ENCODE results near the gene DDX31. TPM values are rescaled to one million over a fixed set of nuclear protein-coding genes. Genes with fewer than 3 reads are reported as not detected.

DDX31 gene
- total and polyA plus RNA-seq, 2 donors (not counting 1 experiment from before 2014, with no cell fraction given), result 16.4 to 22.7 TPM

GRCh38 chr9:132591751-132592314 is 78.0 kb downstream of the DDX31 start:
- Histone ChIP-seq H4K20me1 (ENCODE audit: control insufficient read depth, insufficient read depth, low read length, poor library complexity, severe bottlenecking) (peaks cover 8% of the 10 kb centered on the region), H3K4me2 (replicated peaks; ENCODE audit: low read depth, low read length, poor library complexity, severe bottlenecking) (no peak overlapping the region), H3K27ac (ENCODE audit: low read length in 2 of 2) (no peak overlapping the region), H3K27me3 (replicated peaks in 1 of 4; ENCODE audit: control extremely low read depth in 1 of 4, control insufficient read depth in 3 of 4, insufficient read depth in 4 of 4, low read length in 3 of 4) (peaks cover 0 to 52% (median 33%) of the 10 kb centered on the region in 4 experiments), H3K36me3 (replicated peaks in 1 of 2; ENCODE audit: control extremely low read depth in 1 of 2, control insufficient read depth in 1 of 2, extremely low read depth in 1 of 2, insufficient read depth in 2 of 2, low read length in 1 of 2) (peaks cover 0 to 14% of the 10 kb centered on the region in 2 experiments), H3K4me3 (ENCODE audit: control extremely low read depth in 1 of 5, extremely low read depth in 1 of 5, insufficient read depth in 1 of 5, low read depth in 2 of 5, low read length in 4 of 5) (no peak overlapping the region), H3K9ac (ENCODE audit: low read length) (no peak overlapping the region), H3K79me2 (ENCODE audit: control insufficient read depth, insufficient read depth, low read length) (no peaks in the 10 kb centered on the region), H2AFZ (ENCODE audit: insufficient read depth, low read depth, low read length, poor library complexity, severe bottlenecking) (no peak overlapping the region), H3K9me3 (ENCODE audit: control extremely low read depth in 1 of 3, control insufficient read depth in 2 of 3, insufficient read depth in 1 of 3, low read length in 2 of 3) (peaks cover 0 to 23% (median 0%) of the 10 kb centered on the region in 3 donors), H3K4me1 (ENCODE audit: control insufficient read depth in 2 of 2, insufficient read depth in 2 of 2, low read length in 2 of 2) (peaks cover 12 to 20% of the 10 kb centered on the region in 2 donors)
- no peak for ATAC-seq (ENCODE audit: low read depth)
- H3K27ac Mint-ChIP-seq, result no peak overlapping the region
- no peak overlapping the region for H3K4me3 Mint-ChIP-seq
- ChIA-PET POLR2A (no interaction called here), CTCF (no interaction called here)
- WGBS (ENCODE audit: insufficient coverage), result no CpG with 5 or more reads among the region's 9 CpGs
- H3K27me3 Mint-ChIP-seq, result peaks cover 36% of the 10 kb centered on the region
- intact Hi-C loops (cut with micrococcal nuclease), result no loop called here
- TF ChIP-seq, protein P1, sequence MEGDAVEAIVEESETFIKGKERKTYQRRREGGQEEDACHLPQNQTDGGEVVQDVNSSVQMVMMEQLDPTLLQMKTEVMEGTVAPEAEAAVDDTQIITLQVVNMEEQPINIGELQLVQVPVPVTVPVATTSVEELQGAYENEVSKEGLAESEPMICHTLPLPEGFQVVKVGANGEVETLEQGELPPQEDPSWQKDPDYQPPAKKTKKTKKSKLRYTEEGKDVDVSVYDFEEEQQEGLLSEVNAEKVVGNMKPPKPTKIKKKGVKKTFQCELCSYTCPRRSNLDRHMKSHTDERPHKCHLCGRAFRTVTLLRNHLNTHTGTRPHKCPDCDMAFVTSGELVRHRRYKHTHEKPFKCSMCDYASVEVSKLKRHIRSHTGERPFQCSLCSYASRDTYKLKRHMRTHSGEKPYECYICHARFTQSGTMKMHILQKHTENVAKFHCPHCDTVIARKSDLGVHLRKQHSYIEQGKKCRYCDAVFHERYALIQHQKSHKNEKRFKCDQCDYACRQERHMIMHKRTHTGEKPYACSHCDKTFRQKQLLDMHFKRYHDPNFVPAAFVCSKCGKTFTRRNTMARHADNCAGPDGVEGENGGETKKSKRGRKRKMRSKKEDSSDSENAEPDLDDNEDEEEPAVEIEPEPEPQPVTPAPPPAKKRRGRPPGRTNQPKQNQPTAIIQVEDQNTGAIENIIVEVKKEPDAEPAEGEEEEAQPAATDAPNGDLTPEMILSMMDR (IDR thresholded peaks at IDR 0.05), result no peak
- TF ChIP-seq EZH2 (IDR thresholded peaks at IDR 0.05; ENCODE audit: borderline replicate concordance, insufficient read depth, low read depth, low read length, poor library complexity, severe bottlenecking), result no peak
- peaks cover 13% of the 10 kb centered on the region for H3K4me1 Mint-ChIP-seq
- no peaks in the 10 kb centered on the region for H3K9me3 Mint-ChIP-seq (ENCODE audit: insufficient read depth)
- DNase-seq, result no peak

GRCh38 chr9:132591244-132591643 is 78.5 kb downstream of the DDX31 start:
- H3K9ac ChIP-seq (ENCODE audit: low read length), result no peak overlapping the region
- ATAC-seq (ENCODE audit: low read depth) (no peak), DNase-seq (no peak)
- H4K20me1 ChIP-seq (ENCODE audit: control insufficient read depth, insufficient read depth, low read length, poor library complexity, severe bottlenecking), result peaks cover 8% of the 10 kb centered on the region
- H3K9me3 Mint-ChIP-seq (ENCODE audit: insufficient read depth), result no peaks in the 10 kb centered on the region
- ChIA-PET POLR2A (no interaction called here), CTCF (no interaction called here)
- no peak overlapping the region for H3K27ac Mint-ChIP-seq
- no peak overlapping the region for H3K4me3 Mint-ChIP-seq
- no peak overlapping the region for H2AFZ ChIP-seq (ENCODE audit: insufficient read depth, low read depth, low read length, poor library complexity, severe bottlenecking)
- no peak overlapping the region for H3K4me2 ChIP-seq (replicated peaks; ENCODE audit: low read depth, low read length, poor library complexity, severe bottlenecking)
- peaks cover 0 to 10% of the 10 kb centered on the region in 2 experiments for H3K36me3 ChIP-seq (replicated peaks in 1 of 2; ENCODE audit: control extremely low read depth in 1 of 2, control insufficient read depth in 1 of 2, extremely low read depth in 1 of 2, insufficient read depth in 2 of 2, low read length in 1 of 2)
- no peak for TF ChIP-seq EZH2 (IDR thresholded peaks at IDR 0.05; ENCODE audit: borderline replicate concordance, insufficient read depth, low read depth, low read length, poor library complexity, severe bottlenecking)
- TF ChIP-seq, protein P1 (IDR thresholded peaks at IDR 0.05), result no peak
- H3K27me3 ChIP-seq (replicated peaks in 1 of 4; ENCODE audit: control extremely low read depth in 1 of 4, control insufficient read depth in 3 of 4, insufficient read depth in 4 of 4, low read length in 3 of 4), result peaks cover 0 to 58% (median 36%) of the 10 kb centered on the region in 4 experiments
- no peak overlapping the region for H3K27ac ChIP-seq (ENCODE audit: low read length in 2 of 2)
- H3K4me3 ChIP-seq (ENCODE audit: control extremely low read depth in 1 of 5, extremely low read depth in 1 of 5, insufficient read depth in 1 of 5, low read depth in 2 of 5, low read length in 4 of 5), result no peak overlapping the region
- peaks cover 42% of the 10 kb centered on the region for H3K27me3 Mint-ChIP-seq
- WGBS (ENCODE audit: insufficient coverage), result 14% methylated on average over 2 of the region's 6 CpGs
- H3K9me3 ChIP-seq (ENCODE audit: control extremely low read depth in 1 of 3, control insufficient read depth in 2 of 3, insufficient read depth in 1 of 3, low read length in 2 of 3), result peaks cover 0 to 29% (median 0%) of the 10 kb centered on the region in 3 donors
- H3K4me1 Mint-ChIP-seq, result peaks cover 18% of the 10 kb centered on the region
- no peaks in the 10 kb centered on the region for H3K79me2 ChIP-seq (ENCODE audit: control insufficient read depth, insufficient read depth, low read length)
- intact Hi-C loops (cut with micrococcal nuclease), result no loop called here
- peaks cover 18 to 26% of the 10 kb centered on the region in 2 donors for H3K4me1 ChIP-seq (ENCODE audit: control insufficient read depth in 2 of 2, insufficient read depth in 2 of 2, low read length in 2 of 2)
